SK-N-SH (cell line): Measurements from ENCODE around the gene CNKSR2. TPM values are rescaled to one million over a fixed set of nuclear protein-coding genes. Genes with fewer than 3 reads are reported as not detected.
A peak's percentile ranks its signal among the peaks of the same experiment; 100 is the strongest.

ENCODE experiments used
- CTCF ChIA-PET: fragments of 300-600, 350-600 bp; formaldehyde crosslinking; extraction: SDS; loops from one replicate; lab custom pipeline; 2021; lab: Yijun Ruan, JAX
- POLR2A ChIA-PET: fragments of 350-600 bp; sonication (Branson Sonifier 250); formaldehyde crosslinking; extraction: SDS; loops from one replicate; lab custom pipeline; 2020; ENCODE audit warnings: antibody characterized with exemption, inconsistent platforms; lab: Yijun Ruan, JAX
- DNase-seq: peaks from one replicate; pipeline ENCODE4 v3.0.0; 2012
- H2AFZ ChIP-seq: fragments of 200-600 bp; sonication (generic); 2 replicates; pipeline ENCODE4 v1.8.1; 2016; ENCODE audit warnings: antibody characterized with exemption, mild to moderate bottlenecking, low read depth
- H3F3A ChIP-seq: fragments of 200-600 bp; sonication (generic); replicated peaks from 2 replicates; pipeline ENCODE3; 2016; ENCODE audit warnings: antibody characterized with exemption, mild to moderate bottlenecking; ENCODE audit not compliant: insufficient read depth
- H3K27ac ChIP-seq, 2 experiments: fragments of 200-500 bp in 1 of 2; fragments of 200-600 bp in 1 of 2; sonication (Bioruptor generic) in 1 of 2; sonication (generic), shearing (Covaris generic) in 1 of 2; 2 replicates each; pipeline versions ENCODE4 v1.5.1 to v1.6.1; 2014 to 2016; ENCODE audit warnings: low read depth in 2 of 2, inconsistent platforms in 1 of 2, low read length in 1 of 2, mild to moderate bottlenecking in 1 of 2, mixed read lengths in 1 of 2
- H3K27me3 ChIP-seq: fragments of 200-600 bp; sonication (generic), shearing (Covaris generic); 2 replicates; pipeline ENCODE4 v1.6.1; 2016; ENCODE audit warnings: mixed run types; ENCODE audit not compliant: insufficient read depth
- H3K36me3 ChIP-seq, 2 experiments: fragments of 200-500 bp in 1 of 2; fragments of 200-600 bp in 1 of 2; sonication (Bioruptor generic) in 1 of 2; sonication (generic) in 1 of 2; replicated peaks in 1 of 2; 2 replicates each; pipeline versions ENCODE3 to v1.5.1; 2014 to 2016; ENCODE audit warnings: low read length in 1 of 2, mild to moderate bottlenecking in 1 of 2; ENCODE audit not compliant: insufficient read depth in 2 of 2, control insufficient read depth in 1 of 2
- H3K4me1 ChIP-seq, 2 experiments: fragments of 200-500 bp in 1 of 2; fragments of 200-600 bp in 1 of 2; sonication (Bioruptor generic) in 1 of 2; sonication (generic), shearing (Covaris generic) in 1 of 2; 2 replicates each; pipeline versions ENCODE4 v1.5.1 to v1.6.1; 2014 to 2016; ENCODE audit warnings: low read depth in 1 of 2, low read length in 1 of 2, mixed run types in 1 of 2; ENCODE audit not compliant: insufficient read depth in 2 of 2, control insufficient read depth in 1 of 2
- H3K4me2 ChIP-seq: fragments of 200-600 bp; sonication (generic), shearing (Covaris generic); 2 replicates; pipeline ENCODE4 v1.6.1; 2017; ENCODE audit warnings: mixed run types
- H3K4me3 ChIP-seq, 2 experiments: fragments of 200-500 bp in 1 of 2; fragments of 200-600 bp in 1 of 2; sonication (Bioruptor generic) in 1 of 2; sonication (generic), shearing (Covaris generic) in 1 of 2; 2 replicates each; pipeline versions ENCODE4 v1.5.1 to v1.8.1; 2014 to 2016; ENCODE audit warnings: low read depth in 2 of 2, inconsistent platforms in 1 of 2, low read length in 1 of 2, mild to moderate bottlenecking in 1 of 2, mixed read lengths in 1 of 2, moderate library complexity in 1 of 2
- H3K79me2 ChIP-seq: fragments of 200-600 bp; sonication (generic); 2 replicates; pipeline ENCODE4 v1.8.1; 2017; ENCODE audit warnings: mild to moderate bottlenecking; ENCODE audit not compliant: insufficient read depth
- H3K9ac ChIP-seq: fragments of 200-600 bp; sonication (generic); 2 replicates; pipeline ENCODE4 v1.6.1; 2017; ENCODE audit warnings: mixed run types
- H3K9me2 ChIP-seq: fragments of 200-600 bp; sonication (generic); 2 replicates; pipeline ENCODE4 v1.6.1; 2017; ENCODE audit warnings: mixed run types
- H3K9me3 ChIP-seq: fragments of 200-600 bp; sonication (generic); 2 replicates; pipeline ENCODE4 v1.6.1; 2017; ENCODE audit warnings: mixed run types, mild to moderate bottlenecking, moderate library complexity
- H4K20me1 ChIP-seq: fragments of 200-600 bp; sonication (generic); 2 replicates; pipeline ENCODE4 v1.6.1; 2017; ENCODE audit warnings: mild to moderate bottlenecking, mixed run types; ENCODE audit not compliant: insufficient read depth
- CHD2 ChIP-seq: fragments of 150-350 bp; IDR thresholded peaks from 2 replicates; pipeline ENCODE4 v1.6.1; 2018; ENCODE audit warnings: low read length; ENCODE audit not compliant: partially characterized antibody
- ELF1 ChIP-seq: IDR thresholded peaks from 2 replicates; pipeline ENCODE4 v1.4.0; 2012
- EP300 ChIP-seq, 2 experiments: IDR thresholded peaks; 2 replicates each; pipeline versions ENCODE4 v1.4.0 to v1.6.1; 2012; ENCODE audit warnings: borderline replicate concordance in 1 of 2, low read depth in 1 of 2, low read length in 1 of 2
- EZH2phosphoT487 ChIP-seq: fragments of 200-600 bp; sonication (generic); IDR thresholded peaks from 2 replicates; pipeline ENCODE4 v1.6.1; 2017; ENCODE audit warnings: low read depth, mixed run types, mild to moderate bottlenecking, antibody characterized with exemption, moderate library complexity, borderline replicate concordance
- FOXJ3 ChIP-seq: sonication (generic); formaldehyde crosslinking; IDR thresholded peaks from 2 replicates; pipeline ENCODE4 v1.5.1; 2020; ENCODE audit warnings: mild to moderate bottlenecking, missing genetic modification reagents
- FOXM1 ChIP-seq: IDR thresholded peaks from 2 replicates; pipeline ENCODE4 v1.4.0; 2012; ENCODE audit warnings: low read depth, mild to moderate bottlenecking
- GABPA ChIP-seq: IDR thresholded peaks from 2 replicates; pipeline ENCODE4 v1.4.0; 2012; ENCODE audit warnings: low read depth, mild to moderate bottlenecking
- GATA2 ChIP-seq: sonication (generic); formaldehyde crosslinking; IDR thresholded peaks from 2 replicates; pipeline ENCODE4 v1.5.0; 2020; ENCODE audit warnings: mild to moderate bottlenecking, missing genetic modification reagents
- NFIC ChIP-seq: IDR thresholded peaks from 2 replicates; pipeline ENCODE4 v1.4.0; 2012; ENCODE audit warnings: borderline replicate concordance
- RAD21 ChIP-seq: IDR thresholded peaks from 2 replicates; pipeline ENCODE4 v1.6.1; 2012; ENCODE audit warnings: mild to moderate bottlenecking, low read length
- RCOR1 ChIP-seq: fragments of 150-350 bp; IDR thresholded peaks from 2 replicates; pipeline ENCODE4 v1.6.1; 2017; ENCODE audit warnings: antibody characterized with exemption, low read length
- RXRA ChIP-seq: IDR thresholded peaks from 2 replicates; pipeline ENCODE4 v1.4.0; 2012; ENCODE audit warnings: low read depth, mild to moderate bottlenecking, borderline replicate concordance
- TAF1 ChIP-seq: IDR thresholded peaks from 2 replicates; pipeline ENCODE4 v1.6.1; 2012; ENCODE audit warnings: low read depth, mild to moderate bottlenecking, low read length, moderate library complexity, borderline replicate concordance
- WGBS: methylation state at CpG from one replicate; pipeline ENCODE4 v1.1.6; 2017; ENCODE audit warnings: low lambda C conversion rate; 5-methylcytosine and 5-hydroxymethylcytosine counted together
- polyA plus RNA-seq, 3 experiments: library from polyadenylated mRNA; depleted of rRNA; stranded (reverse); fragments of >200 nt; gene quantifications; 2 replicates each; pipeline ENCODE4 v1.2.3, GENCODE V29; 2012
- TF ChIP-seq, protein P1 (sequence below): IDR thresholded peaks from 2 replicates; pipeline ENCODE4; 2012
- TF ChIP-seq, protein P2 (sequence below): IDR thresholded peaks from 2 replicates; pipeline ENCODE4 v1.4.0; 2012; ENCODE audit warnings: low read depth, borderline replicate concordance
- TF ChIP-seq, protein P3 (sequence below): IDR thresholded peaks from 2 replicates; pipeline ENCODE4 v1.4.0; 2012; ENCODE audit warnings: low read depth

The CNKSR2 gene
- polyA plus RNA-seq, 1 of the 3 experiments (the other 2 are of a cell fraction), result 0.03 TPM

DNA sequence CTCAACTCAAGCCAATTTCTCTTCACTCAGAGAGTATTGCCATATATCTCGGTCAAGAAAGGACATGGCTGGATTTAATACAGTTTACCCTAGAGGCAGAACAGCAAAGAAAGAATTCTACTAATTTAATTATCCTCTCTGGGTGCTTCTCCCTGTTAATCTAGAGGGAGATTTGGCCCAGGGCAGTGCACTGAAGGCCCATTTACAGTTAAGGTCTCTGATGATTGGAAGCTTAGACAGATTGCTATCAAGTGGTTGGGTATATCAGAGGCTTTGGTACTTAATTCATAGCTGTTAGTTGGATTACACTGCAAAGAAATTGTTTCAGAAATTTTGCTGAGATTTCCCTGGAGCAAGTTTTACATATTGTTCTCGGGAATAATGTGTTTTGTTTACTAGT, 4.6 kb upstream of the CNKSR2 start (continued):
- TF ChIP-seq NFIC (no peak), FOXJ3 (CRISPR knock-in tag) (no peak), EP300 (IDR thresholded peaks at IDR 0.05; ENCODE audit: borderline replicate concordance in 1 of 2, low read depth in 1 of 2, low read length in 1 of 2) (peak in 1 of 2 experiments; percentile 33; a peak in 1 of 4 replicates), EZH2phosphoT487 (no peak), RXRA (no peak), RCOR1 (no peak; the same call in 1 of the 2 replicates)
- TF ChIP-seq, protein P1, sequence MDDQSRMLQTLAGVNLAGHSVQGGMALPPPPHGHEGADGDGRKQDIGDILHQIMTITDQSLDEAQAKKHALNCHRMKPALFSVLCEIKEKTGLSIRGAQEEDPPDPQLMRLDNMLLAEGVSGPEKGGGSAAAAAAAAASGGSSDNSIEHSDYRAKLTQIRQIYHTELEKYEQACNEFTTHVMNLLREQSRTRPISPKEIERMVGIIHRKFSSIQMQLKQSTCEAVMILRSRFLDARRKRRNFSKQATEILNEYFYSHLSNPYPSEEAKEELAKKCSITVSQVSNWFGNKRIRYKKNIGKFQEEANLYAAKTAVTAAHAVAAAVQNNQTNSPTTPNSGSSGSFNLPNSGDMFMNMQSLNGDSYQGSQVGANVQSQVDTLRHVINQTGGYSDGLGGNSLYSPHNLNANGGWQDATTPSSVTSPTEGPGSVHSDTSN, result no peak
- TF ChIP-seq, protein P2, sequence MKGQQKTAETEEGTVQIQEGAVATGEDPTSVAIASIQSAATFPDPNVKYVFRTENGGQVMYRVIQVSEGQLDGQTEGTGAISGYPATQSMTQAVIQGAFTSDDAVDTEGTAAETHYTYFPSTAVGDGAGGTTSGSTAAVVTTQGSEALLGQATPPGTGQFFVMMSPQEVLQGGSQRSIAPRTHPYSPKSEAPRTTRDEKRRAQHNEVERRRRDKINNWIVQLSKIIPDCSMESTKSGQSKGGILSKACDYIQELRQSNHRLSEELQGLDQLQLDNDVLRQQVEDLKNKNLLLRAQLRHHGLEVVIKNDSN, result no peak
- TF ChIP-seq, all 33 proteins: peak for 2

DNA sequence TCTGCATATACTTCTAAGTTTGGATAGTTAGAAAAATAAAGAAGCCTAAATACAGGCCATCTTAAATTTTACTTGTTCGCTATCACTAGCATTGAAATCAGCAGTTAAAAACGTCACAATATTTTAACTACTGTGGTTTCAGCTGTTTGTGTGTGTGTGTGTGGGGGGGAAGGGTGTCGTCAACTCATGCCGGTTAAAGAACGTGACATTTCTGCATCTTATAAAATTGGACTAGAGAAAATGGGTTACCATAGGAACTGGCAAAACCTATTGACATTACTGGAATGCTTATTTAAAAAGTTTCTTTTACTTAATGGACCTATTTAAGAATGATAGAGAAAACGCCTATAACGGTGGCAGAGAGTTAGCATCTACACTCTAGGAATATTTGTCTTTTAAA, 1.2 kb upstream of the CNKSR2 start:
- Histone ChIP-seq H3K9ac (no peak overlapping the region), H3K4me2 (no peak overlapping the region), H3K4me1 (no peaks in the 10 kb centered on the region; a peak in 1 of 4 replicates), H3F3A (no peaks in the 10 kb centered on the region), H3K27ac (no peak overlapping the region), H3K9me3 (no peaks in the 10 kb centered on the region), H3K36me3 (no peaks in the 10 kb centered on the region), H2AFZ (no peak overlapping the region), H3K9me2 (no peaks in the 10 kb centered on the region), H3K79me2 (no peaks in the 10 kb centered on the region), H3K4me3 (no peak overlapping the region), H3K27me3 (peaks cover 8% of the 10 kb centered on the region; the same call in 1 of the 2 replicates), H4K20me1 (no peaks in the 10 kb centered on the region)
- no peak for DNase-seq
- POLR2A ChIA-PET, result no interaction called here
- CTCF ChIA-PET, result interaction anchor here (1.1 kb wide), 1 partner anchor 845 kb away, joined by 3 read pairs; no protein-coding TSS in a partner anchor
- WGBS, result 53% methylated on average over 7 of the region's 7 CpGs
- TF ChIP-seq NFIC (no peak), FOXM1 (no peak), RAD21 (no peak), CHD2 (no peak), GATA2 (CRISPR knock-in tag) (no peak), GABPA (no peak), TAF1 (no peak), ELF1 (no peak)
- TF ChIP-seq, protein P3, sequence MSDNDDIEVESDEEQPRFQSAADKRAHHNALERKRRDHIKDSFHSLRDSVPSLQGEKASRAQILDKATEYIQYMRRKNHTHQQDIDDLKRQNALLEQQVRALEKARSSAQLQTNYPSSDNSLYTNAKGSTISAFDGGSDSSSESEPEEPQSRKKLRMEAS, result no peak
